Activated CD4-positive, CD25-positive, alpha-beta regulatory T cell treated with anti-CD3 and anti-CD28 coated beads, Interleukin-2, amount 50 U/mL, for 16 hours (primary cell): Measurements from ENCODE around the gene AARSD1.
"Not testable (repeated sequence)": the region's sequence is repeated elsewhere in the genome, so short reads cannot be mapped to it uniquely, and the experiment has no call there.

Experiments used
- DNase-seq: peaks from one replicate; pipeline ENCODE4 v3.0.0-alpha.2; 2020; ENCODE audit warnings: low read depth, low spot score

AARSD1 gene

GRCh38 chr17:42980766-42981397 lies 16.6 kb upstream of the AARSD1 start:
- peak; percentile 31 for DNase-seq

- DNase-seq = peak; percentile 83
Observed at GRCh38 chr17:42980274-42980765, 16.1 kb upstream of the AARSD1 start, which contains the start of gene RUNDC1. Gene RUNDC1 (plus strand): TSS chr17:42980565. CDS start chr17:42980577, 12 bp downstream.

GRCh38 chr17:42979511-42980273 lies 15.4 kb upstream of the AARSD1 start, which contains the start of gene PTGES3L:
Gene PTGES3L (minus strand): TSS chr17:42980080. CDS start chr17:42980053, 27 bp downstream.
- DNase-seq = no peak

- DNase-seq = not testable (repeated sequence)
Observed at GRCh38 chr17:42975701-42976100, 11.4 kb upstream of the AARSD1 start.

GRCh38 chr17:42975265-42975664 lies 11.0 kb upstream of the AARSD1 start:
- DNase-seq = no peak

- DNase-seq = not testable (repeated sequence)
Observed at GRCh38 chr17:42973323-42973722, 9.1 kb upstream of the AARSD1 start.

GRCh38 chr17:42971589-42971988 lies 7.3 kb upstream of the AARSD1 start:
- no peak for DNase-seq

- no peak for DNase-seq
Observed at GRCh38 chr17:42969001-42969581, 4.8 kb upstream of the AARSD1 start.

GRCh38 chr17:42967925-42968324 lies 3.7 kb upstream of the AARSD1 start:
- DNase-seq = no peak

- no peak for DNase-seq
Observed at GRCh38 chr17:42953669-42954068, 10.6 kb downstream of the AARSD1 start.

GRCh38 chr17:42950044-42950783 lies 14.0 kb downstream of the AARSD1 start:
- no peak for DNase-seq

- no peak for DNase-seq
Observed at GRCh38 chr17:42946812-42947211, 17.4 kb downstream of the AARSD1 start.

GRCh38 chr17:42944211-42944610 lies 20.0 kb downstream of the AARSD1 start:
- no peak for DNase-seq

GRCh38 chr17:42937712-42938596 lies 26.3 kb downstream of the AARSD1 start:
- no peak for DNase-seq

GRCh38 chr17:42929497-42929844 lies 34.8 kb downstream of the AARSD1 start:
- DNase-seq = no peak

GRCh38 chr17:42928714-42929496 lies 35.3 kb downstream of the AARSD1 start:
- DNase-seq = no peak

GRCh38 chr17:42924891-42925290 lies 39.4 kb downstream of the AARSD1 start:
- no peak for DNase-seq

- not testable (repeated sequence) for DNase-seq
Observed at GRCh38 chr17:42923472-42923871, 40.8 kb downstream of the AARSD1 start.

- no peak for DNase-seq
Observed at GRCh38 chr17:42922294-42922693, 42.0 kb downstream of the AARSD1 start.

- no peak for DNase-seq
Observed at GRCh38 chr17:42920922-42921321, 43.3 kb downstream of the AARSD1 start.
